Large intestine (tissue), 3 donors: Measurements from ENCODE around the gene GEMIN7. TPM values are rescaled to one million over a fixed set of nuclear protein-coding genes. Genes with fewer than 3 reads are reported as not detected.

ENCODE experiments used
- DNase-seq, 2 donors: peaks; one replicate each; pipeline versions ENCODE4 v3.0.0 to v3.0.0-alpha.2; 2013
- H3K27ac ChIP-seq: one replicate; pipeline ENCODE4 v1.5.1; 2013; ENCODE audit warnings: low read length
- H3K27me3 ChIP-seq: 2 replicates; pipeline ENCODE4 v1.6.1; 2013; ENCODE audit warnings: low read length; ENCODE audit not compliant: control insufficient read depth, insufficient read depth
- H3K36me3 ChIP-seq: 2 replicates; pipeline ENCODE4 v1.6.1; 2013; ENCODE audit warnings: low read length; ENCODE audit not compliant: control insufficient read depth, insufficient read depth
- H3K4me1 ChIP-seq: one replicate; pipeline ENCODE4 v1.6.1; 2013; ENCODE audit warnings: low read length; ENCODE audit not compliant: control insufficient read depth, insufficient read depth
- H3K4me3 ChIP-seq: one replicate; pipeline ENCODE4 v1.5.1; 2013; ENCODE audit warnings: low read length
- H3K9me3 ChIP-seq: one replicate; pipeline ENCODE4 v1.6.1; 2013; ENCODE audit warnings: mild to moderate bottlenecking, low read depth, low read length, moderate library complexity; ENCODE audit not compliant: control insufficient read depth
- WGBS: methylation state at CpG from one replicate; pipeline ENCODE4 v1.1.5; 2013; ENCODE audit warnings: low lambda C conversion rate; ENCODE audit not compliant: insufficient coverage; 5-methylcytosine and 5-hydroxymethylcytosine counted together
- polyA plus RNA-seq: library from polyadenylated mRNA; unstranded; fragments of 120-200 nt; gene quantifications from one replicate; pipeline ENCODE4 v1.2.1, GENCODE V29; 2013

GEMIN7 gene
- polyA plus RNA-seq, 1 donor: 23.5 TPM

GRCh38 chr19:45139286-45140143 is 60.5 kb downstream of the GEMIN7 start:
- H3K27me3 ChIP-seq: no peaks in the 10 kb centered on the region
- WGBS: no CpG with 5 or more reads among the region's 24 CpGs
- peaks cover 47% of the 10 kb centered on the region for H3K36me3 ChIP-seq
- no peak overlapping the region for H3K27ac ChIP-seq
- no peak for DNase-seq
- H3K4me1 ChIP-seq: no peaks in the 10 kb centered on the region
- H3K9me3 ChIP-seq: no peaks in the 10 kb centered on the region
- no peak overlapping the region for H3K4me3 ChIP-seq

- no peak for DNase-seq
- no peaks in the 10 kb centered on the region for H3K9me3 ChIP-seq
- WGBS: no CpG with 5 or more reads among the region's 8 CpGs
- H3K36me3 ChIP-seq: peaks cover 52% of the 10 kb centered on the region
- no peak overlapping the region for H3K27ac ChIP-seq
- H3K4me1 ChIP-seq: no peaks in the 10 kb centered on the region
- H3K4me3 ChIP-seq: no peak overlapping the region
- H3K27me3 ChIP-seq: no peaks in the 10 kb centered on the region
Observed at GRCh38 chr19:45140144-45140503, 61.1 kb downstream of the GEMIN7 start.

- Histone ChIP-seq H3K4me3 (no peak overlapping the region), H3K4me1 (no peaks in the 10 kb centered on the region), H3K27me3 (no peaks in the 10 kb centered on the region), H3K27ac (no peak overlapping the region), H3K36me3 (peaks cover 54% of the 10 kb centered on the region), H3K9me3 (no peaks in the 10 kb centered on the region)
- DNase-seq: no peak
- whole genome bisulfite sequencing: no CpG with 5 or more reads among the region's 11 CpGs
Observed at GRCh38 chr19:45140533-45140932, 61.5 kb downstream of the GEMIN7 start.

Other genes with a start within 250 kb of the GEMIN7 start
- gene NECTIN2, start 233.0 kb upstream of the GEMIN7 start, polyA plus RNA-seq: 135 TPM
- gene TOMM40, start 188.0 kb upstream of the GEMIN7 start, polyA plus RNA-seq: 37.2 TPM
- gene APOE, start 173.5 kb upstream of the GEMIN7 start, polyA plus RNA-seq: 77.8 TPM
- 11.3 TPM for gene APOC1, start 164.7 kb upstream of the GEMIN7 start, polyA plus RNA-seq
- gene APOC4, start 137.0 kb upstream of the GEMIN7 start, polyA plus RNA-seq: not detected
- gene APOC2, start 133.2 kb upstream of the GEMIN7 start, polyA plus RNA-seq: 186 TPM
- 91.6 TPM for gene CLPTM1, start 123.9 kb upstream of the GEMIN7 start, polyA plus RNA-seq
- 8.4 TPM for gene RELB, start 77.8 kb upstream of the GEMIN7 start, polyA plus RNA-seq
- gene CLASRP, start 40.2 kb upstream of the GEMIN7 start, polyA plus RNA-seq: 81.6 TPM
- gene ZNF296, start 2.8 kb upstream of the GEMIN7 start, polyA plus RNA-seq: 6.6 TPM
- 40.3 TPM for gene PPP1R37, start 13.9 kb downstream of the GEMIN7 start, polyA plus RNA-seq
- gene NKPD1, start 81.7 kb downstream of the GEMIN7 start, polyA plus RNA-seq: 0.15 TPM
- 50.2 TPM for gene TRAPPC6A, start 99.0 kb downstream of the GEMIN7 start, polyA plus RNA-seq
- gene BLOC1S3, start 99.5 kb downstream of the GEMIN7 start, polyA plus RNA-seq: 12.1 TPM
- 1.7 TPM for gene EXOC3L2, start 166.1 kb downstream of the GEMIN7 start, polyA plus RNA-seq
- gene MARK4, start 172.0 kb downstream of the GEMIN7 start, polyA plus RNA-seq: 17.6 TPM
- 4.9 TPM for gene CKM, start 243.6 kb downstream of the GEMIN7 start, polyA plus RNA-seq